GM19452 (cell line): Measurements from ENCODE around the gene HM13.
"Not testable (repeated sequence)": the region's sequence is repeated elsewhere in the genome, so short reads cannot be mapped to it uniquely, and the experiment has no call there.

Experiments used
- ATAC-seq: cut with Tn5 transposase; IDR thresholded peaks from one replicate; pipeline ENCODE4 v1.9.1; 2021; ENCODE audit not compliant: unreplicated experiment

HM13 gene

GRCh38 chr20:31606804-31607639 is 92.8 kb downstream of the HM13 start:
- no peak for ATAC-seq

GRCh38 chr20:31607640-31608250 is 93.5 kb downstream of the HM13 start:
- ATAC-seq, result no peak

GRCh38 chr20:31608251-31608945 is 94.2 kb downstream of the HM13 start:
- no peak for ATAC-seq

- ATAC-seq, result not testable (repeated sequence)
These were observed 98.0 kb downstream of the HM13 start for GRCh38 chr20:31612271-31612640.

- no peak for ATAC-seq
These were observed 101.2 kb downstream of the HM13 start for GRCh38 chr20:31615416-31615815.

DNA sequence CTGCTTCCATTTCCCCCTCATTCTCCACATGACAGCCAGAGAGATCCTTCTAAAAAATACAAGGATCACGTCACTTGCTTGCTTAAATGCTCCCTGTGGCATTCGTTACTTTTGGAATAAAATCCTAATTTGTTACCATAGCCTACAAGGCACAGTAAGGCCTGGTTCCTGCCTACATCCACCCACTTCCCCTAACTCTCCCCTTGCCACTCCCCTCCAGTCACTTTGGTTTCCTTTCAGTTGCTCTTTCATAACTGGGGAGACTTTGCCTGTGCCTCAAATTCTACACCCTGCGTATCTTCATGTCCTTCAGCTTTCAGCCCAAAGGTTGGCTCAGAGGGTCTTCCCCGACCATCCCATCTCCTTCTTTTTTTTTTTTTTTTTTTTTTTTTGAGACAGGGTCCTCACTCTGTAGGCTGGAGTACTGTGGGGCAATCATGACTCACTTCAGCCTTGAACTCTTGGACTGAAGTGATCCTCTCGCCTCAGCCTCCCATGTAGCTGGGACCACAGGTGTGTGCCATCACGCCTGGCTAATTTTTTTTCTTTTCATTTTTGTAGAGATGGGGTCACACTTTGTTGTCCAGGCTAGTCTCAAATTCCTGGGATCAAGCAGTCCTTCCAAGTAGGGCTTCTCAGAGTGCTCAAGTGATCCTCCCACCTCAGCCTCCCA is 103.3 kb downstream of the HM13 start:
- no peak for ATAC-seq
